ENCODE results near the gene RABL6.

DNA sequence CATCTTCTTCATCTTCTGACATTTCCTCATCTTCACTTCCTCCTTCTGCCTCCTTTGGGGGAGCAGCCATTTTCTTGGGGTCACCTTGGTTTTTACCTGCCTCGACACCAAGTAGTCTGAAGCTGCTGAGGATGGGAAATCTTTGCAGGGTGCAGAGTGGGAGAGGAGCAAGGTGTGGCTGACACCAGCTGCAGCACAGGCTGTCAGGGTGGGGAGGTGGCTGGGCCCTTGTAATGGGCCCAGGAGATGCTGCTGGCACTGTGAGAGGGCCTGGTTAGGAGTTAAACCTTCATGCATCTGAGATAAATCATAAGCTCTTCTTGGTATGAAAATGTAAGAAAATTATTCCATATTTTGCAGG lies 7.7 kb downstream of the RABL6 start:
- TF ChIP-seq, protein P1, sequence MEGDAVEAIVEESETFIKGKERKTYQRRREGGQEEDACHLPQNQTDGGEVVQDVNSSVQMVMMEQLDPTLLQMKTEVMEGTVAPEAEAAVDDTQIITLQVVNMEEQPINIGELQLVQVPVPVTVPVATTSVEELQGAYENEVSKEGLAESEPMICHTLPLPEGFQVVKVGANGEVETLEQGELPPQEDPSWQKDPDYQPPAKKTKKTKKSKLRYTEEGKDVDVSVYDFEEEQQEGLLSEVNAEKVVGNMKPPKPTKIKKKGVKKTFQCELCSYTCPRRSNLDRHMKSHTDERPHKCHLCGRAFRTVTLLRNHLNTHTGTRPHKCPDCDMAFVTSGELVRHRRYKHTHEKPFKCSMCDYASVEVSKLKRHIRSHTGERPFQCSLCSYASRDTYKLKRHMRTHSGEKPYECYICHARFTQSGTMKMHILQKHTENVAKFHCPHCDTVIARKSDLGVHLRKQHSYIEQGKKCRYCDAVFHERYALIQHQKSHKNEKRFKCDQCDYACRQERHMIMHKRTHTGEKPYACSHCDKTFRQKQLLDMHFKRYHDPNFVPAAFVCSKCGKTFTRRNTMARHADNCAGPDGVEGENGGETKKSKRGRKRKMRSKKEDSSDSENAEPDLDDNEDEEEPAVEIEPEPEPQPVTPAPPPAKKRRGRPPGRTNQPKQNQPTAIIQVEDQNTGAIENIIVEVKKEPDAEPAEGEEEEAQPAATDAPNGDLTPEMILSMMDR (tag by site-specific recombination; IDR thresholded peaks at IDR 0.05), result no peak
- TF ChIP-seq GLIS2 (tag by site-specific recombination; IDR thresholded peaks at IDR 0.05) (no peak), ZNF561 (tag by site-specific recombination; IDR thresholded peaks at IDR 0.05; ENCODE audit: borderline replicate concordance) (no peak), HOXA7 (CRISPR knock-in tag; IDR thresholded peaks at IDR 0.05; ENCODE audit: borderline replicate concordance) (no peak), ZNF248 (tag by site-specific recombination; IDR thresholded peaks at IDR 0.05) (no peak), ZNF324 (tag by site-specific recombination; IDR thresholded peaks at IDR 0.05) (no peak), PRDM1 (tag by site-specific recombination; IDR thresholded peaks at IDR 0.05) (no peak)
- TF ChIP-seq, protein P2, sequence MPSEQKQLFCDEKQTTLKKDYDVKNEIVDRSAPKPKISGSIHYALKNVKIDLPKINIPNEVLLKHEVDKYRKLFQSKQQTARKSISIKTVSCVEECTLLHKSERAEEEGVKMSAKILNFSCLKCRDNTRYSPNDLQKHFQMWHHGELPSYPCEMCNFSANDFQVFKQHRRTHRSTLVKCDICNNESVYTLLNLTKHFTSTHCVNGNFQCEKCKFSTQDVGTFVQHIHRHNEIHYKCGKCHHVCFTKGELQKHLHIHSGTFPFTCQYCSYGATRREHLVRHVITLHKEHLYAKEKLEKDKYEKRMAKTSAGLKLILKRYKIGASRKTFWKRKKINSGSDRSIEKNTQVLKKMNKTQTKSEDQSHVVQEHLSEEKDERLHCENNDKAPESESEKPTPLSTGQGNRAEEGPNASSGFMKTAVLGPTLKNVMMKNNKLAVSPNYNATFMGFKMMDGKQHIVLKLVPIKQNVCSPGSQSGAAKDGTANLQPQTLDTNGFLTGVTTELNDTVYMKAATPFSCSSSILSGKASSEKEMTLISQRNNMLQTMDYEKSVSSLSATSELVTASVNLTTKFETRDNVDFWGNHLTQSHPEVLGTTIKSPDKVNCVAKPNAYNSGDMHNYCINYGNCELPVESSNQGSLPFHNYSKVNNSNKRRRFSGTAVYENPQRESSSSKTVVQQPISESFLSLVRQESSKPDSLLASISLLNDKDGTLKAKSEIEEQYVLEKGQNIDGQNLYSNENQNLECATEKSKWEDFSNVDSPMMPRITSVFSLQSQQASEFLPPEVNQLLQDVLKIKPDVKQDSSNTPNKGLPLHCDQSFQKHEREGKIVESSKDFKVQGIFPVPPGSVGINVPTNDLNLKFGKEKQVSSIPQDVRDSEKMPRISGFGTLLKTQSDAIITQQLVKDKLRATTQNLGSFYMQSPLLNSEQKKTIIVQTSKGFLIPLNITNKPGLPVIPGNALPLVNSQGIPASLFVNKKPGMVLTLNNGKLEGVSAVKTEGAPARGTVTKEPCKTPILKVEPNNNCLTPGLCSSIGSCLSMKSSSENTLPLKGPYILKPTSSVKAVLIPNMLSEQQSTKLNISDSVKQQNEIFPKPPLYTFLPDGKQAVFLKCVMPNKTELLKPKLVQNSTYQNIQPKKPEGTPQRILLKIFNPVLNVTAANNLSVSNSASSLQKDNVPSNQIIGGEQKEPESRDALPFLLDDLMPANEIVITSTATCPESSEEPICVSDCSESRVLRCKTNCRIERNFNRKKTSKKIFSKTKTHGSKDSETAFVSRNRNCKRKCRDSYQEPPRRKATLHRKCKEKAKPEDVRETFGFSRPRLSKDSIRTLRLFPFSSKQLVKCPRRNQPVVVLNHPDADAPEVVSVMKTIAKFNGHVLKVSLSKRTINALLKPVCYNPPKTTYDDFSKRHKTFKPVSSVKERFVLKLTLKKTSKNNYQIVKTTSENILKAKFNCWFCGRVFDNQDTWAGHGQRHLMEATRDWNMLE (tag by site-specific recombination; conservative IDR thresholded peaks at IDR 0.05; ENCODE audit: low read depth), result no peak
